Activated naive CD8-positive, alpha-beta T cell treated with anti-CD3 and anti-CD28 coated beads for 36 hours (primary cell): ENCODE results near the gene HECW1. TPM values are rescaled to one million over a fixed set of nuclear protein-coding genes. Genes with fewer than 3 reads are reported as not detected.

Experiments
- DNase-seq: peaks from one replicate; pipeline ENCODE4 v3.0.0; 2021
- H3K27ac Mint-ChIP-seq: one replicate; pipeline ENCODE4 v1.8.0; 2022; ENCODE audit warnings: mild to moderate bottlenecking, moderate library complexity, mixed read lengths
- H3K27me3 Mint-ChIP-seq: one replicate; pipeline ENCODE4 v1.8.0; 2022; ENCODE audit warnings: mild to moderate bottlenecking, mixed read lengths
- H3K36me3 Mint-ChIP-seq: one replicate; pipeline ENCODE4 v1.8.0; 2021; ENCODE audit warnings: mild to moderate bottlenecking, mixed read lengths
- H3K4me1 Mint-ChIP-seq: one replicate; pipeline ENCODE4 v1.8.0; 2021; ENCODE audit warnings: mixed read lengths
- H3K4me3 Mint-ChIP-seq: one replicate; pipeline ENCODE4 v1.8.0; 2022; ENCODE audit warnings: mild to moderate bottlenecking, moderate library complexity, mixed read lengths
- H3K9me3 Mint-ChIP-seq: one replicate; pipeline ENCODE4 v1.8.0; 2022; ENCODE audit warnings: mixed read lengths
- total RNA-seq, 2 experiments: library from RNA; stranded (reverse); gene quantifications; one replicate each; pipeline ENCODE4 v1.2.3, GENCODE V29; 2021

The HECW1 gene
- total RNA-seq, 2 experiments from 2014 or later, result not detected

- no peak for DNase-seq
- H3K27ac Mint-ChIP-seq, result no peak overlapping the region
- H3K36me3 Mint-ChIP-seq, result no peaks in the 10 kb centered on the region
- no peaks in the 10 kb centered on the region for H3K9me3 Mint-ChIP-seq
- peaks cover 3% of the 10 kb centered on the region for H3K27me3 Mint-ChIP-seq
- no peak overlapping the region for H3K4me3 Mint-ChIP-seq
- H3K4me1 Mint-ChIP-seq, result no peaks in the 10 kb centered on the region
These were observed 121.6 kb downstream of the HECW1 start for GRCh38 chr7:43234073-43234472.

DNA sequence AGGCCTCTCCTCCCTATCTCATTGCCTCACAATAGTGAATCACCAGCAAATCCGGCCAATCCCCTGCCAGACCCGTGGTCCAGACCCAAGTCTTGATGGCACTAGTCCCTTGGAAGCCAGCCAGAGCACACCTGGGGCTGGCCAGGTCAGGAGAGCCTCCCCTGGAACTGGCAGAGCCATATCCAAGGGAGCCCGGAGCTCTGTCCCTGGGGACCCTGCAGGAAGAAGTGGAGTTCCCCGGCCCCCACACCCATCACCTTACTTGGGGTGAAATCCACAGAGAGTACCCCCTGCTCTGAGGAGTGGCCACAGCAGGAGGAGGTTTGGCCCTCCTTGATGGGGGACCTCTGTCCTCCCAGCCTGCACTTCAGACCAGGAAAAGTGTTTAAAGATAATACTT is 122.5 kb downstream of the HECW1 start:
- H3K9me3 Mint-ChIP-seq, result no peaks in the 10 kb centered on the region
- DNase-seq, result no peak
- H3K4me1 Mint-ChIP-seq, result no peaks in the 10 kb centered on the region
- no peaks in the 10 kb centered on the region for H3K36me3 Mint-ChIP-seq
- H3K27me3 Mint-ChIP-seq, result no peaks in the 10 kb centered on the region
- H3K27ac Mint-ChIP-seq, result no peak overlapping the region
- H3K4me3 Mint-ChIP-seq, result no peak overlapping the region

- Mint-ChIP-seq H3K9me3 (no peaks in the 10 kb centered on the region), H3K27ac (no peak overlapping the region), H3K4me1 (no peaks in the 10 kb centered on the region), H3K27me3 (peaks cover 5% of the 10 kb centered on the region), H3K36me3 (no peaks in the 10 kb centered on the region), H3K4me3 (no peak overlapping the region)
- DNase-seq, result no peak
These were observed 128.1 kb downstream of the HECW1 start for GRCh38 chr7:43240565-43240964.

GRCh38 chr7:43242628-43243255 is 130.3 kb downstream of the HECW1 start:
- H3K4me3 Mint-ChIP-seq, result no peak overlapping the region
- no peaks in the 10 kb centered on the region for H3K4me1 Mint-ChIP-seq
- no peak overlapping the region for H3K27ac Mint-ChIP-seq
- H3K9me3 Mint-ChIP-seq, result no peaks in the 10 kb centered on the region
- no peak for DNase-seq
- H3K27me3 Mint-ChIP-seq, result peaks cover 19% of the 10 kb centered on the region
- no peaks in the 10 kb centered on the region for H3K36me3 Mint-ChIP-seq

DNA sequence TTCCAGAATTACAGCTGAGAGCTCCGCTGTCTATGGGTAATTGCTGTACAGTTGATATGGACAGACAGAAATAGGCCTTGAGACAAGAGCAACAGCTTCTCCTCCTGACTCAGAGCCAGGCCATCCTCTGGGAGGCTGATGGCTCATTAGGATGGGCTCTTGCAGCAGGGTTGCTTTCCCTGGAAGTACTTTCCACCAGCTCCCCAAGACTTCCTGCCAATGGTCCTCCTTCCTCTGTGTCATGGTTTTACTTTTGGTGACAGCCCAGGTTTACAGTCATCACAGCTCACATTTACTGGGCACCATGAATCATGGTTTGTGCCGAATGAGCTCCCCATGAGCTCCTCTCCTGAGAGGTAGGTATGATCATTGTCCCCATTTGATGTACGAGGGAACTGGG is 131.8 kb downstream of the HECW1 start:
- H3K4me3 Mint-ChIP-seq, result no peak overlapping the region
- no peak overlapping the region for H3K27ac Mint-ChIP-seq
- peaks cover 24% of the 10 kb centered on the region for H3K27me3 Mint-ChIP-seq
- no peaks in the 10 kb centered on the region for H3K36me3 Mint-ChIP-seq
- H3K4me1 Mint-ChIP-seq, result no peaks in the 10 kb centered on the region
- no peaks in the 10 kb centered on the region for H3K9me3 Mint-ChIP-seq
- DNase-seq, result no peak

GRCh38 chr7:43244784-43245183 is 132.3 kb downstream of the HECW1 start:
- H3K4me1 Mint-ChIP-seq, result no peaks in the 10 kb centered on the region
- H3K27ac Mint-ChIP-seq, result no peak overlapping the region
- H3K36me3 Mint-ChIP-seq, result no peaks in the 10 kb centered on the region
- H3K9me3 Mint-ChIP-seq, result no peaks in the 10 kb centered on the region
- H3K27me3 Mint-ChIP-seq, result peaks cover 24% of the 10 kb centered on the region
- no peak overlapping the region for H3K4me3 Mint-ChIP-seq
- no peak for DNase-seq

DNA sequence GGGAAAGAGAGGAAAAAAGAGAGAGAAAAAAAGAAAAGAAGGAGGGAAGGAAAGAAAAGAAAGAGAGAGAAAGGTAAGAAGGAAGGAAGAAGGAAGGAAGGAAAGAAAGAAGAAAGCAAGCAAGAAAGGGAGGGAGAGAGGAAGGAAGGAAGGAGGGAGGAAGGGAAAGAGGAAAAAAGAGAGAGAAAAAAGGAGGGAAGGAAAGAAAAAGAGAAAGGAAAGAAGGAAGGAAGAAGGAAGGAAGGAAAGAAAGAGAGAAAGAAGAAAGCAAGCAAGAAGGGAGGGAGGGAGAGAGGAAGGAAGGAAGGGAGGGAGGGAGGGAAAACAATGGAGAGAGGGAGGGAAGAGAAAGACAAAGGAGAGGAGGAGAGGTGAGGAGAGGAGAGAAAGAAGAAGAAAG is 135.3 kb downstream of the HECW1 start:
- Mint-ChIP-seq H3K27ac (no peak overlapping the region), H3K4me3 (no peak overlapping the region), H3K4me1 (no peaks in the 10 kb centered on the region)

GRCh38 chr7:43248553-43248952 is 136.1 kb downstream of the HECW1 start:
- no peak overlapping the region for H3K4me3 Mint-ChIP-seq

More for the DNA sequence above, 135.3 kb downstream of the HECW1 start:
- Mint-ChIP-seq H3K9me3 (no peaks in the 10 kb centered on the region), H3K36me3 (no peaks in the 10 kb centered on the region), H3K27me3 (peaks cover 18% of the 10 kb centered on the region)
- DNase-seq, result no peak

GRCh38 chr7:43248961-43249822 is 136.7 kb downstream of the HECW1 start:
- no peaks in the 10 kb centered on the region for H3K9me3 Mint-ChIP-seq
- H3K4me3 Mint-ChIP-seq, result no peak overlapping the region
- no peaks in the 10 kb centered on the region for H3K4me1 Mint-ChIP-seq
- no peak overlapping the region for H3K27ac Mint-ChIP-seq
- H3K36me3 Mint-ChIP-seq, result peaks cover 2% of the 10 kb centered on the region
- peaks cover 18% of the 10 kb centered on the region for H3K27me3 Mint-ChIP-seq
- no peak for DNase-seq

More at GRCh38 chr7:43248553-43248952, 136.1 kb downstream of the HECW1 start:
- peaks cover 2% of the 10 kb centered on the region for H3K36me3 Mint-ChIP-seq
- H3K27me3 Mint-ChIP-seq, result peaks cover 18% of the 10 kb centered on the region
- H3K9me3 Mint-ChIP-seq, result no peaks in the 10 kb centered on the region
- H3K4me1 Mint-ChIP-seq, result no peaks in the 10 kb centered on the region
- DNase-seq, result no peak
- H3K27ac Mint-ChIP-seq, result no peak overlapping the region

DNA sequence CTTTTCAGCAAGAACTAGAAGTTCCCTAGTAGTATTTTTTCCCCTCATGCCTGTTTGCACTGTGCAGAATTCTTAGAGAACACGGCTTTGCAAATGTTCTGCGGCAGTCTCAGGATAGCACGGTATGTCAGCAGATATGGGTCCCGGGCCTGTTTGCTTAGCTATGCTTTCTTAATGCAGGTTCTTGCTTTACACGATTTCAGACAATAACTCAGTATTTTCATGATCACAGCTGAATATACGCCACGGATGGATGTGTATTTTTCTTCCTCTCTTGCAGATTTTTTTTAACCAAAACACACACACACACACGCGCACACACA is 137.3 kb downstream of the HECW1 start:
- H3K9me3 Mint-ChIP-seq, result no peaks in the 10 kb centered on the region

GRCh38 chr7:43260980-43261878 is 148.8 kb downstream of the HECW1 start:
- peak; percentile 46 for DNase-seq
- Mint-ChIP-seq H3K4me3 (no peak overlapping the region), H3K9me3 (no peaks in the 10 kb centered on the region), H3K27ac (no peak overlapping the region), H3K36me3 (no peaks in the 10 kb centered on the region), H3K27me3 (peaks cover 33% of the 10 kb centered on the region), H3K4me1 (no peaks in the 10 kb centered on the region)

More for the DNA sequence above, 137.3 kb downstream of the HECW1 start:
- no peak overlapping the region for H3K4me3 Mint-ChIP-seq
- H3K27ac Mint-ChIP-seq, result no peak overlapping the region
- peaks cover 18% of the 10 kb centered on the region for H3K27me3 Mint-ChIP-seq
- no peaks in the 10 kb centered on the region for H3K4me1 Mint-ChIP-seq
- no peak for DNase-seq
- peaks cover 2% of the 10 kb centered on the region for H3K36me3 Mint-ChIP-seq

- Mint-ChIP-seq H3K27me3 (peaks cover 37% of the 10 kb centered on the region), H3K4me3 (no peak overlapping the region), H3K4me1 (no peaks in the 10 kb centered on the region), H3K9me3 (no peaks in the 10 kb centered on the region), H3K27ac (no peak overlapping the region), H3K36me3 (no peaks in the 10 kb centered on the region)
- no peak for DNase-seq
These were observed 152.7 kb downstream of the HECW1 start for GRCh38 chr7:43265139-43265538.

- peaks cover 2% of the 10 kb centered on the region for H3K9me3 Mint-ChIP-seq
- no peak for DNase-seq
- H3K4me1 Mint-ChIP-seq, result no peaks in the 10 kb centered on the region
- H3K27ac Mint-ChIP-seq, result no peak overlapping the region
- H3K27me3 Mint-ChIP-seq, result peaks cover 34% of the 10 kb centered on the region
- no peaks in the 10 kb centered on the region for H3K36me3 Mint-ChIP-seq
- H3K4me3 Mint-ChIP-seq, result no peak overlapping the region
These were observed 161.7 kb downstream of the HECW1 start for GRCh38 chr7:43273939-43274719.

GRCh38 chr7:43274752-43275151 is 162.3 kb downstream of the HECW1 start:
- H3K4me3 Mint-ChIP-seq, result no peak overlapping the region
- peaks cover 2% of the 10 kb centered on the region for H3K9me3 Mint-ChIP-seq
- no peaks in the 10 kb centered on the region for H3K36me3 Mint-ChIP-seq
- H3K4me1 Mint-ChIP-seq, result no peaks in the 10 kb centered on the region
- peaks cover 30% of the 10 kb centered on the region for H3K27me3 Mint-ChIP-seq
- DNase-seq, result no peak
- no peak overlapping the region for H3K27ac Mint-ChIP-seq
